NB4 (cell line): ENCODE results near the gene CYP2A6.

Experiments used
- DNase-seq: peaks from one replicate; pipeline ENCODE4 v3.0.0; 2010; ENCODE audit warnings: low read depth
- H3K4me3 ChIP-seq: one replicate; pipeline ENCODE4 v1.5.1; 2011; ENCODE audit warnings: mild to moderate bottlenecking, low read depth, low read length, moderate library complexity
- MYC ChIP-seq: IDR thresholded peaks from 2 replicates; pipeline ENCODE4 v1.6.1; 2011; ENCODE audit warnings: low read depth, low read length
- POLR2A ChIP-seq: IDR thresholded peaks from 2 replicates; pipeline ENCODE4 v1.6.1; 2011; ENCODE audit warnings: mild to moderate bottlenecking; ENCODE audit not compliant: insufficient read length; ENCODE audit errors: extremely low read depth
- TF ChIP-seq, protein P1 (sequence below): IDR thresholded peaks from one replicate; pipeline ENCODE4 v1.5.1; 2012; ENCODE audit warnings: low read depth, low read length
- TF ChIP-seq, protein P2 (sequence below): IDR thresholded peaks from 2 replicates; pipeline ENCODE4 v1.6.1; 2011; ENCODE audit warnings: low read depth, low read length

Gene CYP2A6

DNA sequence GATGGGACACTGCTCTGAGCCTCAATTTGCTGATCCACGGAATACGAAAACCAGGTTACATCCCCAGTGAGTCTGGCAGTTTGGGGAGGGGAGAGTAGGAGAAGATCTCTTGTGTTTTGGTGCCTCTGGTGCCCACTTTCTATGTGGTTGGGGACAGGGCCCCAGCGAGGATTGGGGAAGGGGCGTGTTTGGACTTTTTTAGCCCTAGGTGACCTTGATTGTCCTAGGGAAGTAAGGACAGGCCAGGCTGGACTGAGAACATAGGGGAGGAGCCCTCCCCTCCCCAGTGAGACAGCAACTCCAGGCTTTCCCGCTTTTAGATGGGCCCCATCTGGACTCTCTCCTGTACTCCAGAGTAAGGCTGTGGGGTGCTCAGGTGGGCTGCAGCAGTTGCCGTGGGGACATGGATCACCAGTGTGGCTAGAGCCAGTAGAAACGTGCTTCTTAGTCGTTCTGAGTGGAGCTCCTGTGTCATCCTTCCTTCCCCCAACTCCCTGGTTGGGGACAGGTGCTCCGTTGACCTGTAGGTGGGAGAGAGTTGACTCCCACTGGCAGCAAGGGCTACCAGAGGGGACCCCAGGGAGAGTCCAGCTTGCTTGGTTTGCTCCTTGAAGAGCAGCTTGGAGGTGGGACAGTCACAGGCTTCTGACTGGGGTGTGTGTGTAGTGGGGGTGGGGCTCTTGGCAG lies 46.9 kb downstream of the CYP2A6 start:
- peak overlapping the region; percentile 36 for H3K4me3 ChIP-seq
- TF ChIP-seq POLR2A: no peak
- no peak for DNase-seq

DNA sequence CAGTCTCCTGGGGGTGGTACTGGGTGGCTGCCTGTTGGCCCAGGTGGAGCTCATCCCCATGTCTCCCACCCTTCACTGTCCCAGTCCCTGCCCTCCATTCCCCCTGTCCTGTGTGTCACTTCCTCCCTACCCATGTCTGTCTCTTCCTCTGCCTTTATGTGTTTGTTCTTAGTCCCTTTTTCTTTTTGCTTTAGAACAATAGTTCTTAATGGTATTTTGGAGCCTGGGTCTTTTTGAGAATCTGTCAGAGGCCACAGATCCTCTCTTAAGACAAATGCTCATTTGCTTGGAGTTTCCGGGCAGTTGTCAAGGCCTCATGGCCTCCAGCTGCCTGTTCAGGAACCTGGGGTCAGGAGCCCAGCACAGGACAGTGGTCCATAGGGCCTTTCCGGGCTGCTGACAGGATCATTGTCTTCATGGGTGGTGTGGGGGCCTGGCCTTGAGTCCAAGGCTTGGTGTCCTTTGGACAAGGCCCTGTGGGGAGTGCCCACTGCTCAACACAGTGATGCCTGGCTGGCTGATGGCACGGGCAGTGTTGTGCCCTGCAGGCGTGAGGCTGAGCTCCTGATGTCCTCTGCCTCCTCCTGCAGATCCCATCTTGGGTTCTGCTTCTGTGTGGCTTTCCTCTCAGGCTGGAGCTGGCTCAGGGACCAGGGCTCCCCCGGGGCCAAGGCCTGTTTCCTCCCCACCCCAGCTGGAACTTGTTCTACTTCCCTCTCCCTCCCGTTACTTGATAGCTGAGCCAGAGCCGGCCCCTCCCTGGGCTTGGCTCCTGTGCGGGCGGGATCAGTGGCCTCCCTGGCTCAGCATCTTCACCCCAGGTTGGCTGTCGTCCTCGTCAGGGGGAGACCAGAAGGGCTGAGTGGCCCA lies 47.7 kb downstream of the CYP2A6 start:
- peak overlapping the region; percentile 36 for H3K4me3 ChIP-seq
- no peak for TF ChIP-seq POLR2A
- TF ChIP-seq, protein P1, sequence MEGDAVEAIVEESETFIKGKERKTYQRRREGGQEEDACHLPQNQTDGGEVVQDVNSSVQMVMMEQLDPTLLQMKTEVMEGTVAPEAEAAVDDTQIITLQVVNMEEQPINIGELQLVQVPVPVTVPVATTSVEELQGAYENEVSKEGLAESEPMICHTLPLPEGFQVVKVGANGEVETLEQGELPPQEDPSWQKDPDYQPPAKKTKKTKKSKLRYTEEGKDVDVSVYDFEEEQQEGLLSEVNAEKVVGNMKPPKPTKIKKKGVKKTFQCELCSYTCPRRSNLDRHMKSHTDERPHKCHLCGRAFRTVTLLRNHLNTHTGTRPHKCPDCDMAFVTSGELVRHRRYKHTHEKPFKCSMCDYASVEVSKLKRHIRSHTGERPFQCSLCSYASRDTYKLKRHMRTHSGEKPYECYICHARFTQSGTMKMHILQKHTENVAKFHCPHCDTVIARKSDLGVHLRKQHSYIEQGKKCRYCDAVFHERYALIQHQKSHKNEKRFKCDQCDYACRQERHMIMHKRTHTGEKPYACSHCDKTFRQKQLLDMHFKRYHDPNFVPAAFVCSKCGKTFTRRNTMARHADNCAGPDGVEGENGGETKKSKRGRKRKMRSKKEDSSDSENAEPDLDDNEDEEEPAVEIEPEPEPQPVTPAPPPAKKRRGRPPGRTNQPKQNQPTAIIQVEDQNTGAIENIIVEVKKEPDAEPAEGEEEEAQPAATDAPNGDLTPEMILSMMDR: no peak
- no peak for TF ChIP-seq MYC
- TF ChIP-seq, protein P2, sequence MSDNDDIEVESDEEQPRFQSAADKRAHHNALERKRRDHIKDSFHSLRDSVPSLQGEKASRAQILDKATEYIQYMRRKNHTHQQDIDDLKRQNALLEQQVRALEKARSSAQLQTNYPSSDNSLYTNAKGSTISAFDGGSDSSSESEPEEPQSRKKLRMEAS: no peak
- peak; percentile 63 for DNase-seq

- TF ChIP-seq MYC: no peak
- TF ChIP-seq, protein P2: no peak
- TF ChIP-seq, protein P1: no peak
- peak overlapping the region; percentile 36 for H3K4me3 ChIP-seq
- DNase-seq: no peak
Measured at GRCh38 chr19:40801426-40802299, 48.6 kb downstream of the CYP2A6 start.

DNA sequence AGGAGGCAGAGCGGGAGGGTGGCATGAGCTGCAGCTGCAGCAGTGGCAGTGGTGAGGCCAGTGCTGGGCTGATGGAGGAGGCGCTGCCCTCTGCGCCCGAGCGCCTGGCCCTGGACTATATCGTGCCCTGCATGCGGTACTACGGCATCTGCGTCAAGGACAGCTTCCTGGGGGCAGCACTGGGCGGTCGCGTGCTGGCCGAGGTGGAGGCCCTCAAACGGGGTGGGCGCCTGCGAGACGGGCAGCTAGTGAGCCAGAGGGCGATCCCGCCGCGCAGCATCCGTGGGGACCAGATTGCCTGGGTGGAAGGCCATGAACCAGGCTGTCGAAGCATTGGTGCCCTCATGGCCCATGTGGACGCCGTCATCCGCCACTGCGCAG lies 49.3 kb downstream of the CYP2A6 start:
- DNase-seq: no peak
- TF ChIP-seq, protein P2: no peak
- TF ChIP-seq POLR2A (no peak), MYC (no peak)
- TF ChIP-seq, protein P1: no peak
- peak overlapping the region; percentile 34 for H3K4me3 ChIP-seq

DNA sequence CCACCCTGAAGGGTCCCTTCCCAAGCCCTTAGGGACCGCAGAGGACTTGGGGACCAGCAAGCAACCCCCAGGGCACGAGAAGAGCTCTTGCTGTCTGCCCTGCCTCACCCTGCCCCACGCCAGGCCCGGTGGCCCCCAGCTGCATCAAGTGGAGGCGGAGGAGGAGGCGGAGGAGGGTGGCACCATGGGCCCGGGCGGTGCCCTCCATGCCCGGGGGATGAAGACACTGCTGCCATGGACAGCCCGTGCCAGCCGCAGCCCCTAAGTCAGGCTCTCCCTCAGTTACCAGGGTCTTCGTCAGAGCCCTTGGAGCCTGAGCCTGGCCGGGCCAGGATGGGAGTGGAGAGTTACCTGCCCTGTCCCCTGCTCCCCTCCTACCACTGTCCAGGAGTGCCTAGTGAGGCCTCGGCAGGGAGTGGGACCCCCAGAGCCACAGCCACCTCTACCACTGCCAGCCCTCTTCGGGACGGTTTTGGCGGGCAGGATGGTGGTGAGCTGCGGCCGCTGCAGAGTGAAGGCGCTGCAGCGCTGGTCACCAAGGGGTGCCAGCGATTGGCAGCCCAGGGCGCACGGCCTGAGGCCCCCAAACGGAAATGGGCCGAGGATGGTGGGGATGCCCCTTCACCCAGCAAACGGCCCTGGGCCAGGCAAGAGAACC lies 49.8 kb downstream of the CYP2A6 start:
- peak overlapping the region; percentile 72 for H3K4me3 ChIP-seq
- TF ChIP-seq, protein P2: no peak
- TF ChIP-seq, protein P1: no peak
- TF ChIP-seq POLR2A: no peak
- TF ChIP-seq MYC: no peak
- DNase-seq: no peak
